ENCODE measurements around the gene OSBPL10. TPM values are rescaled to one million over a fixed set of nuclear protein-coding genes. Genes with fewer than 3 reads are reported as not detected.

The OSBPL10 gene
- total and polyA plus RNA-seq, 2 of the 8 experiments (the other 6 are each of a cell fraction or from before 2014, with no cell fraction given): 26.2 to 86.7 TPM

DNA sequence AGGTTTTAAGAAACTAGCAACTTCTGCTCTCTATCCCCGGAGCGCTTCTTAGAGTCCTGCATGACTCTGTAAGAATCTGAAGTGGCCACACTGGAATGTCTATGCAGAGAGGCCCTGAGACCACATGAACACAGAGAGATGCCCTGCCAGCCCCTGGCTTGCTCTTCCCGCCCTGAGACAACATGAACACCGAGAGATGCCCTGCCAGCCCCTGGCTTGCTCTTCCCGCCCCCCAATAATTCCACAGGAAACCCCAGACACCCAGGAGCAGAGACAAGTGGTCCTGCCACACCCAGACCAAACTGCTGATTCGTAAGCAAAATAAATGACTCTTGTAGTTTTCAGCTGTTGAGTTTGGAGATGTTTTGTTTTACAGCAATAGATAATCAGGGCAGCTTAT lies 166.1 kb downstream of the OSBPL10 start:
- no peak overlapping the region for H3K4ac ChIP-seq (replicated peaks; ENCODE audit: insufficient read length, low read depth, low read length)
- ChIA-PET POLR2A (ENCODE audit: partially characterized antibody) (no interaction called here), CTCF (ENCODE audit: partially characterized antibody) (interaction anchor here (1.3 kb wide), 1 partner anchor 91 kb away, joined by 3 read pairs; no protein-coding TSS in a partner anchor)
- no peak overlapping the region for H4K5ac ChIP-seq (ENCODE audit: insufficient read length, low read depth, low read length)
- no peak overlapping the region for H2BK5ac ChIP-seq (ENCODE audit: low read depth, low read length)
- H3K18ac ChIP-seq (ENCODE audit: extremely low read depth, low read length): no peak overlapping the region
- WGBS, 2 experiments (ENCODE audit: extremely low coverage in 1 of 2, insufficient coverage in 1 of 2, insufficient read length in 1 of 2, insufficient replicate concordance in 2 of 2, low coverage in 1 of 2, low lambda C conversion rate in 2 of 2, missing lambda C conversion rate in 1 of 2): 66% methylated on average over 6 of the region's 6 CpGs; no CpG with 5 or more reads in 1 of the 2 experiments
- H3K79me1 ChIP-seq (ENCODE audit: low read depth, low read length): peaks cover 4% of the 10 kb centered on the region; the same call in 1 of the 2 replicates
- no peak overlapping the region for H3K27ac ChIP-seq (ENCODE audit: low read depth, low read length)
- H3K23ac ChIP-seq (ENCODE audit: insufficient read length): no peak overlapping the region
- no peak overlapping the region for H2BK15ac ChIP-seq (ENCODE audit: low read length)
- peaks cover 2 to 5% of the 10 kb centered on the region in 2 experiments for H4K20me1 ChIP-seq (replicated peaks in 1 of 2; ENCODE audit: control insufficient read depth in 1 of 2, insufficient read depth in 2 of 2, low read length in 2 of 2)
- H2BK20ac ChIP-seq (ENCODE audit: low read length): no peak overlapping the region
- H4K91ac ChIP-seq (replicated peaks; ENCODE audit: insufficient read length, low read length): no peak overlapping the region
- no peak overlapping the region for H3K4me2 ChIP-seq (ENCODE audit: insufficient read depth in 1 of 2, low read depth in 2 of 2, low read length in 2 of 2)
- peaks cover 0 to 24% of the 10 kb centered on the region in 2 experiments; a peak in 1 of 4 replicates for H3K79me2 ChIP-seq (ENCODE audit: control insufficient read depth in 1 of 2, insufficient read depth in 2 of 2, low read length in 2 of 2)
- no peaks in the 10 kb centered on the region for H3K23me2 ChIP-seq (ENCODE audit: low read depth, low read length)
- FAIRE-seq (no peak), DNase-seq (ENCODE audit: low read depth in 1 of 2, low spot score in 2 of 2) (no peak)
- no peak overlapping the region for H3K14ac ChIP-seq (ENCODE audit: insufficient read length)
- H3K36me3 ChIP-seq (ENCODE audit: control insufficient read depth in 2 of 4, insufficient read depth in 4 of 4, low read length in 3 of 4): no peaks in the 10 kb centered on the region; a peak in 1 of 8 replicates
- H2BK12ac ChIP-seq (ENCODE audit: low read depth, low read length): no peak overlapping the region
- no peak overlapping the region for H2BK120ac ChIP-seq (replicated peaks; ENCODE audit: low read depth, low read length)
- H3K4me3 ChIP-seq (ENCODE audit: extremely low read depth in 1 of 4, insufficient read depth in 2 of 4, low read depth in 3 of 4, low read length in 4 of 4): no peak overlapping the region
- no peak overlapping the region for H2AK5ac ChIP-seq (ENCODE audit: low read depth, low read length)
- TF ChIP-seq BCL11A (IDR thresholded peaks at IDR 0.05; ENCODE audit: low read depth in 2 of 2, low read length in 2 of 2) (no peak), KDM5A (IDR thresholded peaks at IDR 0.05; ENCODE audit: low read length) (no peak), POLR2A (IDR thresholded peaks at IDR 0.05; ENCODE audit: control extremely low read depth in 1 of 2, low read depth in 2 of 2, low read length in 2 of 2) (no peak), SRF (IDR thresholded peaks at IDR 0.05; ENCODE audit: low read depth, low read length) (no peak), EP300 (IDR thresholded peaks at IDR 0.05; ENCODE audit: borderline replicate concordance in 1 of 2, low read depth in 2 of 2, low read length in 2 of 2) (no peak), HDAC6 (IDR thresholded peaks at IDR 0.05; ENCODE audit: low read depth, low read length) (no peak)
- H3K9me3 ChIP-seq (ENCODE audit: insufficient read depth in 2 of 2, low read depth in 1 of 2, low read length in 1 of 2): no peaks in the 10 kb centered on the region
- no peak overlapping the region for H2AFZ ChIP-seq (ENCODE audit: low read length)
- no peak overlapping the region for H3K9ac ChIP-seq (replicated peaks in 1 of 4; ENCODE audit: extremely low read depth in 1 of 4, low read depth in 3 of 4, low read length in 3 of 4)
- no peaks in the 10 kb centered on the region for H3K27me3 ChIP-seq (replicated peaks in 1 of 4; ENCODE audit: control insufficient read depth in 3 of 4, extremely low read depth in 1 of 4, insufficient read depth in 3 of 4, low read length in 3 of 4)
- H3K56ac ChIP-seq (replicated peaks; ENCODE audit: insufficient read length, low read depth, low read length): no peak overlapping the region
- H3K4me1 ChIP-seq (replicated peaks in 1 of 4; ENCODE audit: control insufficient read depth in 3 of 4, insufficient read depth in 4 of 4, low read length in 3 of 4): peaks cover 0 to 10% (median 2%) of the 10 kb centered on the region in 4 experiments; a peak in 3 of 7 replicates
- no peak overlapping the region for H4K8ac ChIP-seq (ENCODE audit: extremely low read depth, insufficient read depth, low read length)
